ENCODE measurements around the gene CXCL17. TPM values are rescaled to one million over a fixed set of nuclear protein-coding genes. Genes with fewer than 3 reads are reported as not detected.

CXCL17 gene
- total RNA-seq, 2 experiments from 2014 or later = not detected

DNA sequence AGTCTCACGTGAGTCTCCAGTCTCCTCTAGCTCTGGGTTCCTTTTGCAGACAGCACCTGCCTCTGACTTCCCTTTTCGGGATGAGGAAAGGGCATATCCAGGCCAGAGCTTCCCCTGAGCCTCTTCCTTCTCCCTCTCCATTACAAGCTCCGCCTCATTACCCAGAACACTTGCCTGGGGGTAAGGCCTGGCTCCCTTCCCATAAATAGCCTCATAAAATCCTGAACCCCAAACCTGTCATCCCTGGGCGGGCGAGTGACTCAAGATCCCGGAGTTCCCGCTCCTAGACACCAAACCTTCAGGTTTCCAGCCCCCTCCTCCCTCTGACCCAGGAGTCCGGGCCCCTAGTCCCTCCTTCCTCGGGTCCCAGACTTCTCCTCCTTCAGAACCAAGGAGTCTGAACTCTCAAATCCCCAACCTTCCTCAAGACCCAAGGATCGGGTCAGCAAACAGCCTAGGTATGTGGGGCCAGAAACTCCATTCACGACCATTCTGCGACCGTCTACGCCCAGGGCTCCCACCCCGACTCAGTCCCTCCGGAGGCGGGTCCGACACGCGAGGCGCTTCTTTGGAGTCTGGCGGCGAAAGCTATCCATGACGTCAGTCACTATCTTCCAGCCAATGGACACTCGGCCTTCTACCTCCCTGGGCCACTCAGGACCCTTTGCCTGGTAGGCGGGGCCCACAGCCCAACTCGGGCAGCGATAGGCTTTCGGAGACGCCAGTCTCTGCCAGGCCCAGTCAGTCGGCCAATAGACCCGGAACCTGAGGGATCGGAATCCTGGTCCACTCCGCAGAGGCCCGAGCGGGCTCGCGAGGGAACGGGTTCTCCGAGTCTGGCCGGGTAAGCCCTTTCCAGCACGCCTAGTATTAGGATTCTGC lies 46.1 kb downstream of the CXCL17 start:
- Histone ChIP-seq H3K9me3 (ENCODE audit: low read length) (no peaks in the 10 kb centered on the region), H3K4me1 (ENCODE audit: insufficient read depth, low read length, poor library complexity, severe bottlenecking) (peaks cover 15% of the 10 kb centered on the region), H3K9me2 (ENCODE audit: insufficient read depth, low read length) (no peaks in the 10 kb centered on the region), H3K79me2 (ENCODE audit: insufficient read depth, low read depth, low read length) (no peaks in the 10 kb centered on the region), H2AFZ (ENCODE audit: low read length) (peak overlapping the region; percentile 80), H3K4me2 (ENCODE audit: low read length) (peak overlapping the region; percentile 99), H4K20me1 (ENCODE audit: insufficient read depth, low read length) (no peaks in the 10 kb centered on the region), H3K4me3 (ENCODE audit: low read depth, low read length, poor library complexity, severe bottlenecking) (peak overlapping the region; percentile 75), H3K27ac (ENCODE audit: low read depth, low read length, poor library complexity, severe bottlenecking) (peak overlapping the region; percentile 3), H3K36me3 (ENCODE audit: insufficient read depth, low read length) (no peaks in the 10 kb centered on the region)
- TF ChIP-seq, protein P1, sequence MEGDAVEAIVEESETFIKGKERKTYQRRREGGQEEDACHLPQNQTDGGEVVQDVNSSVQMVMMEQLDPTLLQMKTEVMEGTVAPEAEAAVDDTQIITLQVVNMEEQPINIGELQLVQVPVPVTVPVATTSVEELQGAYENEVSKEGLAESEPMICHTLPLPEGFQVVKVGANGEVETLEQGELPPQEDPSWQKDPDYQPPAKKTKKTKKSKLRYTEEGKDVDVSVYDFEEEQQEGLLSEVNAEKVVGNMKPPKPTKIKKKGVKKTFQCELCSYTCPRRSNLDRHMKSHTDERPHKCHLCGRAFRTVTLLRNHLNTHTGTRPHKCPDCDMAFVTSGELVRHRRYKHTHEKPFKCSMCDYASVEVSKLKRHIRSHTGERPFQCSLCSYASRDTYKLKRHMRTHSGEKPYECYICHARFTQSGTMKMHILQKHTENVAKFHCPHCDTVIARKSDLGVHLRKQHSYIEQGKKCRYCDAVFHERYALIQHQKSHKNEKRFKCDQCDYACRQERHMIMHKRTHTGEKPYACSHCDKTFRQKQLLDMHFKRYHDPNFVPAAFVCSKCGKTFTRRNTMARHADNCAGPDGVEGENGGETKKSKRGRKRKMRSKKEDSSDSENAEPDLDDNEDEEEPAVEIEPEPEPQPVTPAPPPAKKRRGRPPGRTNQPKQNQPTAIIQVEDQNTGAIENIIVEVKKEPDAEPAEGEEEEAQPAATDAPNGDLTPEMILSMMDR (conservative IDR thresholded peaks at IDR 0.05; ENCODE audit: low read length) = no peak
- ChIA-PET POLR2A (interaction anchor here (0.5 to 1.6 kb wide), 3 partner anchors 10 to 837 kb away, joined by 3 to 5 read pairs (median 3); no protein-coding TSS in a partner anchor), CTCF (ENCODE audit: unreplicated experiment) (no interaction called here)
- no TSS peak for BruUV-seq (replicated peaks)
- intact Hi-C loops (cut with micrococcal nuclease; ENCODE audit: unreplicated experiment) = no loop called here
- peak; percentile 98 for DNase-seq (ENCODE audit: low spot score)

DNA sequence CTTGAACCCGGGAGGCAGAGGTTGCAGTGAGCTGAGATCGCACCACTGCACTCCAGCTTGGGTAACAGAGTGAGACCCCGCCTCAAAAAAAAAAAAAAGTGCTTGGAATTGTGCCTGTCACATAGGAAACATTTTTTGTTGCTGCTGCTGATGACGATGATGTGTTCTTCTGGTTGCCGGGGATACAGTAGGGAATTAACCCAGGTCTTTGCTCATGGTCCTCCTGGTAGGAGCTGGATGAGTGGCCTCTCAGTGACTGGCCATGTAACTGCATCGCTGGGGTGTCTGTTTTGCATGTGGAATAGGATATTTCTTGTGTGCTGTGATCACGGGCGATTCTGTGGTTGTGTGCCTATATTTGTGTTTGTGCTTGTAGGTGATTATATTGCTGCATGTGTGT lies 48.0 kb downstream of the CXCL17 start:
- H3K36me3 ChIP-seq (ENCODE audit: insufficient read depth, low read length) = no peaks in the 10 kb centered on the region
- intact Hi-C loops (cut with micrococcal nuclease; ENCODE audit: unreplicated experiment) = no loop called here
- no peak overlapping the region for H2AFZ ChIP-seq (ENCODE audit: low read length)
- H3K79me2 ChIP-seq (ENCODE audit: insufficient read depth, low read depth, low read length) = no peaks in the 10 kb centered on the region
- peaks cover 15% of the 10 kb centered on the region for H3K4me1 ChIP-seq (ENCODE audit: insufficient read depth, low read length, poor library complexity, severe bottlenecking)
- ChIA-PET POLR2A (no interaction called here), CTCF (ENCODE audit: unreplicated experiment) (no interaction called here)
- H3K9me3 ChIP-seq (ENCODE audit: low read length) = no peaks in the 10 kb centered on the region
- TF ChIP-seq, protein P1 (conservative IDR thresholded peaks at IDR 0.05; ENCODE audit: low read length) = no peak
- no peak for TF ChIP-seq EZH2phosphoT487 (IDR thresholded peaks at IDR 0.05; ENCODE audit: borderline replicate concordance, low read depth, low read length)
- H4K20me1 ChIP-seq (ENCODE audit: insufficient read depth, low read length) = no peaks in the 10 kb centered on the region
- no peak overlapping the region for H3K4me2 ChIP-seq (ENCODE audit: low read length)
- DNase-seq (ENCODE audit: low spot score) = no peak
- H3K4me3 ChIP-seq (ENCODE audit: low read depth, low read length, poor library complexity, severe bottlenecking) = no peak overlapping the region
- no peak overlapping the region for H3K27ac ChIP-seq (ENCODE audit: low read depth, low read length, poor library complexity, severe bottlenecking)
- BruUV-seq (replicated peaks) = no TSS peak
- no peaks in the 10 kb centered on the region for H3K9me2 ChIP-seq (ENCODE audit: insufficient read depth, low read length)

DNA sequence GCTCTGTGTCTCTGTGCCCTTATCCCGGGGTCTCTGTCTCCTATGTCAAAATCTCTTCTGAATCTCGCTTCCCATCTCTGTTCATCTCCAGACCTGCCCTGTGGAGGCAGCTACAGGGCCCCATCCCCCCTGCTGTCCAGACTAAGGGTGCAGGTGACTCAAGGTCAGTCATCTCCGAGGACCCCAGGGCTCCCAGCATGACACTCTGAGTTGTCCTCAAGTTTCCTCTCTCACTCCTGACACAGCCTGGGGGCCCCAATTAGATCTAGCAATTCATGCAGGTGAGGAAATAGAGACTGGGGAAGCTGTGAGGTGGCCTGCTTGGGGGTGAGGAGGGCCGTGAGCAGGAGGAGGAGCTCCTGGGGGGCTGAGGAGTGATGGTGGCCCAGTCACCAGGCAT lies 50.6 kb downstream of the CXCL17 start:
- no peak for TF ChIP-seq EZH2phosphoT487 (IDR thresholded peaks at IDR 0.05; ENCODE audit: borderline replicate concordance, low read depth, low read length)
- TF ChIP-seq, protein P1 (conservative IDR thresholded peaks at IDR 0.05; ENCODE audit: low read length) = no peak
- H3K9me3 ChIP-seq (ENCODE audit: low read length) = no peaks in the 10 kb centered on the region
- intact Hi-C loops (cut with micrococcal nuclease; ENCODE audit: unreplicated experiment) = no loop called here
- H4K20me1 ChIP-seq (ENCODE audit: insufficient read depth, low read length) = no peaks in the 10 kb centered on the region
- H2AFZ ChIP-seq (ENCODE audit: low read length) = no peak overlapping the region
- H3K4me2 ChIP-seq (ENCODE audit: low read length) = no peak overlapping the region
- no peak overlapping the region for H3K27ac ChIP-seq (ENCODE audit: low read depth, low read length, poor library complexity, severe bottlenecking)
- no peak for DNase-seq (ENCODE audit: low spot score)
- no peak overlapping the region for H3K4me3 ChIP-seq (ENCODE audit: low read depth, low read length, poor library complexity, severe bottlenecking)
- POLR2A ChIA-PET = no interaction called here
- H3K9me2 ChIP-seq (ENCODE audit: insufficient read depth, low read length) = no peaks in the 10 kb centered on the region
- no TSS peak for BruUV-seq (replicated peaks)
- H3K4me1 ChIP-seq (ENCODE audit: insufficient read depth, low read length, poor library complexity, severe bottlenecking) = peaks cover 14% of the 10 kb centered on the region
- no peaks in the 10 kb centered on the region for H3K79me2 ChIP-seq (ENCODE audit: insufficient read depth, low read depth, low read length)
- CTCF ChIA-PET (ENCODE audit: unreplicated experiment) = no interaction called here
- no peaks in the 10 kb centered on the region for H3K36me3 ChIP-seq (ENCODE audit: insufficient read depth, low read length)
